ENCODE measurements around the gene CFAP54.

The CFAP54 gene

DNA sequence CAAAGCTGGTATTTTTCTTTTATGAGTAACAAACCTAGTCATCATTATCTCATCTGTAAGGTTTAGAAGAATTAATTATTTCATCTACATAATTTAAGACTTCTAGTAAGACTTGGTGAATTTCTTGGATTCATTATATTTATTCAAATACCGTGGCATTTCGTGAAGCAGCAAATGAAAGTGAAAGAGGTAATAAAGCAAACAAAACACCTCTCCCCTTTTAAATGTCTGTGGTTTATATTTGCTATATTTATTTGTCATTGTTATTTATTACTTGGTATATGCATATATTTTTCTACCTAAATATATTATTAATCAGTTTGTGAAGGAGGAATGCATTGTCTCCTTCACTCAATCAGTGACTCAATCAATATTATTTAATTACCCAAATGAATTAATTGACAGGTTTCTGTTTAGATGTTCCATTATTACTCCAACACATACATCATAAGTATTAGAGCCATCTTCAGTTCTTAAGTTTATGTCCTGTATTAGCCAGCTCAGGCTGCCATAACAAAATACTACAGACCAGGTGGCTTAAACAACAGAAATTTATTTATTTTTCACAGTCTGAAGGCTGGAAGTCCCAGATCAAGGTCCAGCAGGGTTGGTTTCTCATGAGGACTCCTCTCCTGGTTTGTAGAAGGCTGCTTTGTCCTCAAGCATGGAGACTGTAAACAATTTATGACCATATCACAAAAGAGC lies 6.6 kb downstream of the CFAP54 start:
- Histone ChIP-seq H2BK5ac (ENCODE audit: low read depth, low read length, poor library complexity) (no peak overlapping the region), H3K9ac (ENCODE audit: low read length) (no peak overlapping the region), H2BK120ac (ENCODE audit: insufficient read depth, low read length, poor library complexity) (no peak overlapping the region), H3K18ac (ENCODE audit: low read length) (no peak overlapping the region), H3K27ac (ENCODE audit: low read depth, low read length) (no peak overlapping the region), H3K4me1 (ENCODE audit: control insufficient read depth in 1 of 2, insufficient read depth in 2 of 2, low read length in 2 of 2) (peaks cover 0 to under 1% of the 10 kb centered on the region in 2 experiments), H3K4ac (ENCODE audit: low read depth, low read length) (no peak overlapping the region), H3K4me2 (ENCODE audit: low read length) (no peak overlapping the region), H4K8ac (ENCODE audit: low read depth, low read length) (no peak overlapping the region), H3K27me3 (ENCODE audit: insufficient read depth, low read length) (no peaks in the 10 kb centered on the region), H3K36me3 (ENCODE audit: control insufficient read depth in 1 of 2, insufficient read depth in 2 of 2, low read length in 2 of 2) (no peaks in the 10 kb centered on the region), H3K79me2 (ENCODE audit: control insufficient read depth, insufficient read depth, low read length, poor library complexity) (no peaks in the 10 kb centered on the region), H3K4me3 (ENCODE audit: low read depth, low read length) (no peak overlapping the region), H3K14ac (ENCODE audit: low read length) (no peak overlapping the region), H3K79me1 (ENCODE audit: low read length) (no peaks in the 10 kb centered on the region), H4K12ac (ENCODE audit: low read depth, low read length) (no peak overlapping the region), H2BK12ac (ENCODE audit: low read length) (no peak overlapping the region), H3K23ac (ENCODE audit: low read length) (no peak overlapping the region), H4K91ac (ENCODE audit: low read depth, low read length) (no peak overlapping the region), H3K9me3 (ENCODE audit: insufficient read depth, low read depth, low read length) (no peaks in the 10 kb centered on the region), H2AFZ (ENCODE audit: insufficient read depth, low read length, poor library complexity) (no peak overlapping the region), H2AK5ac (ENCODE audit: low read length) (no peak overlapping the region)
- no CpG with 5 or more reads among the region's 2 CpGs for WGBS (ENCODE audit: extremely low coverage, insufficient coverage, insufficient read length)
- DNase-seq = no peak

DNA sequence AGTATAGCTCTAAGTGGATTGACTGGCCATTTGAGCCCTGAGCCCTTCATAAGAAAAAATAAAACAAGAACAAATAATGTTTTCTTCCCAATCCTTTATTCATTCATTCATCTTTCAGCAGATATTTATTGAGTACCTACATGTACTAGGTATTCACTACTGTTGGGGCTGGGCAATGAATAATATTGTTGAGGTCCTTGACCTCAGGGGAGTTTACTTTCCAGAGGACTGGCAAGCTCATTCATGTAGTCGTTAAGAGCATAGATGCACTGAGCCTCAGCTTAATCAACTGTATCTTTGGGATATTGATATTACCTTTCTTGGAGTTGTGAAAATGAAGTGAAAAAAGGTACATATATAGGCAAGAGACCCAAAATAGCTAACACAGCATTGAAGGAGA lies 7.6 kb downstream of the CFAP54 start:
- Histone ChIP-seq H3K27me3 (ENCODE audit: insufficient read depth, low read length) (no peaks in the 10 kb centered on the region), H2BK5ac (ENCODE audit: low read depth, low read length, poor library complexity) (no peak overlapping the region), H3K9ac (ENCODE audit: low read length) (no peak overlapping the region), H3K4me2 (ENCODE audit: low read length) (no peak overlapping the region), H3K4me3 (ENCODE audit: low read depth, low read length) (no peak overlapping the region), H3K4me1 (ENCODE audit: control insufficient read depth in 1 of 2, insufficient read depth in 2 of 2, low read length in 2 of 2) (peaks cover 3 to 6% of the 10 kb centered on the region in 2 experiments), H3K4ac (ENCODE audit: low read depth, low read length) (no peak overlapping the region), H3K9me3 (ENCODE audit: insufficient read depth, low read depth, low read length) (no peaks in the 10 kb centered on the region), H2BK12ac (ENCODE audit: low read length) (no peak overlapping the region), H3K23ac (ENCODE audit: low read length) (no peak overlapping the region), H3K27ac (ENCODE audit: low read depth, low read length) (no peak overlapping the region), H3K18ac (ENCODE audit: low read length) (no peak overlapping the region), H3K14ac (ENCODE audit: low read length) (no peak overlapping the region), H2BK120ac (ENCODE audit: insufficient read depth, low read length, poor library complexity) (no peak overlapping the region), H3K79me2 (ENCODE audit: control insufficient read depth, insufficient read depth, low read length, poor library complexity) (no peaks in the 10 kb centered on the region), H2AFZ (ENCODE audit: insufficient read depth, low read length, poor library complexity) (no peak overlapping the region), H4K8ac (ENCODE audit: low read depth, low read length) (no peak overlapping the region), H3K36me3 (ENCODE audit: control insufficient read depth in 1 of 2, insufficient read depth in 2 of 2, low read length in 2 of 2) (no peaks in the 10 kb centered on the region), H4K12ac (ENCODE audit: low read depth, low read length) (no peak overlapping the region), H4K91ac (ENCODE audit: low read depth, low read length) (no peak overlapping the region), H3K79me1 (ENCODE audit: low read length) (peaks cover 5% of the 10 kb centered on the region), H2AK5ac (ENCODE audit: low read length) (no peak overlapping the region)
- DNase-seq = no peak
- no CpG with 5 or more reads among the region's 1 CpG for WGBS (ENCODE audit: extremely low coverage, insufficient coverage, insufficient read length)

DNA sequence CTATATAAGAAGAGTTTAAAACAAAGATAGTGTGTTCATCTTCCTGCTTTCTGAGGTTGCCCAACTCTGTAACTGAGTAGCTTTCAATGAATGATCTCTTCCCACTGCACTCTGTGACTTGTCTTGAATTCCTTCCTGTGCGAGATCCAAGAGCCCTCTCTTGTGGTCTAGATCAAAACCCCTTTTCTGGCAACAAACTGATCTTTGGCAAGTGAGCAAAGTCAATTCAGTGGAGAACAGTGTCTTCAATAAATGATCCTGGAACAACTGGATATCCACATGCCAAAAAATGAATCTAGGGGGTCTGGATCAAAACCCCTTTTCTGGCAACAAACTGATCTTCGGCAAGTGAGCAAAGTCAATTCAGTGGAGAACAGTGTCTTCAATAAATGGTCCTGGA lies 8.5 kb downstream of the CFAP54 start:
- H3K4me2 ChIP-seq (ENCODE audit: low read length) = no peak overlapping the region
- no peak overlapping the region for H2BK120ac ChIP-seq (ENCODE audit: insufficient read depth, low read length, poor library complexity)
- H2BK12ac ChIP-seq (ENCODE audit: low read length) = no peak overlapping the region
- no peak overlapping the region for H3K23ac ChIP-seq (ENCODE audit: low read length)
- H3K9me3 ChIP-seq (ENCODE audit: insufficient read depth, low read depth, low read length) = no peaks in the 10 kb centered on the region
- peaks cover 5% of the 10 kb centered on the region for H3K79me1 ChIP-seq (ENCODE audit: low read length)
- no peak overlapping the region for H4K91ac ChIP-seq (ENCODE audit: low read depth, low read length)
- no peak overlapping the region for H3K4me3 ChIP-seq (ENCODE audit: low read depth, low read length)
- H4K12ac ChIP-seq (ENCODE audit: low read depth, low read length) = no peak overlapping the region
- no peak overlapping the region for H3K27ac ChIP-seq (ENCODE audit: low read depth, low read length)
- H3K4ac ChIP-seq (ENCODE audit: low read depth, low read length) = no peak overlapping the region
- no peak overlapping the region for H2AFZ ChIP-seq (ENCODE audit: insufficient read depth, low read length, poor library complexity)
- no peak overlapping the region for H3K14ac ChIP-seq (ENCODE audit: low read length)
- H2AK5ac ChIP-seq (ENCODE audit: low read length) = no peak overlapping the region
- no peak overlapping the region for H4K8ac ChIP-seq (ENCODE audit: low read depth, low read length)
- H3K9ac ChIP-seq (ENCODE audit: low read length) = no peak overlapping the region
- no peak overlapping the region for H2BK5ac ChIP-seq (ENCODE audit: low read depth, low read length, poor library complexity)
- no peak overlapping the region for H3K18ac ChIP-seq (ENCODE audit: low read length)
- no CpG with 5 or more reads among the region's 2 CpGs for WGBS (ENCODE audit: extremely low coverage, insufficient coverage, insufficient read length)
- no peaks in the 10 kb centered on the region for H3K36me3 ChIP-seq (ENCODE audit: control insufficient read depth in 1 of 2, insufficient read depth in 2 of 2, low read length in 2 of 2)
- H3K27me3 ChIP-seq (ENCODE audit: insufficient read depth, low read length) = no peaks in the 10 kb centered on the region
- peaks cover 3 to 6% of the 10 kb centered on the region in 2 experiments for H3K4me1 ChIP-seq (ENCODE audit: control insufficient read depth in 1 of 2, insufficient read depth in 2 of 2, low read length in 2 of 2)
- no peaks in the 10 kb centered on the region for H3K79me2 ChIP-seq (ENCODE audit: control insufficient read depth, insufficient read depth, low read length, poor library complexity)
- DNase-seq = no peak

DNA sequence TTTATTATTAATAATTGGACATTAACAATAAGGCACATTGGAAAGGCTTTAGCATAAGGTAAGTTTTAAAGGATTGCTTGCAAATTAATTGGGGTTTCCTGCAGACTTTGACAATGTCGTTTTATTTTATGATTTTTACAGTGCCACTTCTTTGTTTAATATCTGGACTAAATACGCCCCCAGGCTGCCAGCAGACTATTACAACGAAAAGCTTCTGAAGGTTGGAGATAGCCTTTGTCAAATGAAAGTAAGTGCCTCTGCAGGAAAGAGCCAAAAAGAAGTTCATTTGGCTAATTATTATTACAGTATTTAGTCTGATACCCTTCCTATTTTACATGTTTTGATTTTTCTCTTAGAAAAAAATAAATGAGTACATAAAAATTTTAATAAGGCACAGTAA lies 11.3 kb downstream of the CFAP54 start:
- DNase-seq = no peak
- H3K9ac ChIP-seq (ENCODE audit: low read length) = no peak overlapping the region
- H3K4me3 ChIP-seq (ENCODE audit: low read depth, low read length) = no peak overlapping the region
- H3K36me3 ChIP-seq (ENCODE audit: control insufficient read depth in 1 of 2, insufficient read depth in 2 of 2, low read length in 2 of 2) = no peaks in the 10 kb centered on the region
- no peak overlapping the region for H2BK12ac ChIP-seq (ENCODE audit: low read length)
- H2AK5ac ChIP-seq (ENCODE audit: low read length) = no peak overlapping the region
- WGBS (ENCODE audit: extremely low coverage, insufficient coverage, insufficient read length) = no CpG with 5 or more reads among the region's 3 CpGs
- no peak overlapping the region for H3K27ac ChIP-seq (ENCODE audit: low read depth, low read length)
- H3K9me3 ChIP-seq (ENCODE audit: insufficient read depth, low read depth, low read length) = no peaks in the 10 kb centered on the region
- H3K79me2 ChIP-seq (ENCODE audit: control insufficient read depth, insufficient read depth, low read length, poor library complexity) = no peaks in the 10 kb centered on the region
- H2AFZ ChIP-seq (ENCODE audit: insufficient read depth, low read length, poor library complexity) = no peak overlapping the region
- no peak overlapping the region for H2BK5ac ChIP-seq (ENCODE audit: low read depth, low read length, poor library complexity)
- no peak overlapping the region for H2BK120ac ChIP-seq (ENCODE audit: insufficient read depth, low read length, poor library complexity)
- H3K79me1 ChIP-seq (ENCODE audit: low read length) = peaks cover 5% of the 10 kb centered on the region
- H3K23ac ChIP-seq (ENCODE audit: low read length) = no peak overlapping the region
- no peak overlapping the region for H3K14ac ChIP-seq (ENCODE audit: low read length)
- H4K91ac ChIP-seq (ENCODE audit: low read depth, low read length) = no peak overlapping the region
- H3K18ac ChIP-seq (ENCODE audit: low read length) = no peak overlapping the region
- H4K8ac ChIP-seq (ENCODE audit: low read depth, low read length) = no peak overlapping the region
- no peaks in the 10 kb centered on the region for H3K27me3 ChIP-seq (ENCODE audit: insufficient read depth, low read length)
- no peak overlapping the region for H3K4me2 ChIP-seq (ENCODE audit: low read length)
- H3K4me1 ChIP-seq (ENCODE audit: control insufficient read depth in 1 of 2, insufficient read depth in 2 of 2, low read length in 2 of 2) = peaks cover 3 to 6% of the 10 kb centered on the region in 2 experiments
- H3K4ac ChIP-seq (ENCODE audit: low read depth, low read length) = no peak overlapping the region
- H4K12ac ChIP-seq (ENCODE audit: low read depth, low read length) = no peak overlapping the region

All from trophoblast cell (in vitro differentiated cells and primary cell).